HTERT RPE-1 (cell line): ENCODE results near the gene LMNA.
"Not testable (repeated sequence)": the region's sequence is repeated elsewhere in the genome, so short reads cannot be mapped to it uniquely, and the experiment has no call there.

ENCODE experiments used
- in situ Hi-C: fragments of 300-500 bp; cut with MboI; formaldehyde crosslinking; loops from 4 replicates; pipeline ENCODE4 v1.14.3; 2020; ENCODE audit warnings: low sequenced_read_pairs

LMNA gene

GRCh38 chr1:156120318-156120717 lies 5.8 kb downstream of the LMNA start:
- in situ Hi-C loops, result no loop called here

GRCh38 chr1:156121005-156121404 lies 6.5 kb downstream of the LMNA start:
- in situ Hi-C loops, result not testable (repeated sequence)

GRCh38 chr1:156121457-156121856 lies 6.9 kb downstream of the LMNA start:
- in situ Hi-C loops, result no loop called here

- in situ Hi-C loops, result no loop called here
Measured at GRCh38 chr1:156122086-156122485, 7.6 kb downstream of the LMNA start.

- in situ Hi-C loops, result no loop called here
Measured at GRCh38 chr1:156122519-156123355, 8.2 kb downstream of the LMNA start.

GRCh38 chr1:156123356-156124196 lies 9.1 kb downstream of the LMNA start:
- in situ Hi-C loops, result no loop called here

GRCh38 chr1:156124557-156125483 lies 10.3 kb downstream of the LMNA start:
- in situ Hi-C loops, result no loop called here

GRCh38 chr1:156125544-156125943 lies 11.0 kb downstream of the LMNA start:
- in situ Hi-C loops, result not testable (repeated sequence)

- in situ Hi-C loops, result no loop called here
Measured at GRCh38 chr1:156126043-156126629, 11.6 kb downstream of the LMNA start.

GRCh38 chr1:156126630-156127534 lies 12.4 kb downstream of the LMNA start:
- in situ Hi-C loops, result no loop called here

GRCh38 chr1:156128308-156128653 lies 13.8 kb downstream of the LMNA start:
- in situ Hi-C loops, result no loop called here

- in situ Hi-C loops, result no loop called here
Measured at GRCh38 chr1:156128654-156129597, 14.4 kb downstream of the LMNA start.

GRCh38 chr1:156129687-156130577 lies 15.4 kb downstream of the LMNA start:
- in situ Hi-C loops, result no loop called here

- in situ Hi-C loops, result no loop called here
Measured at GRCh38 chr1:156130578-156130942, 16.0 kb downstream of the LMNA start.

- in situ Hi-C loops, result no loop called here
Measured at GRCh38 chr1:156134716-156135435, 20.4 kb downstream of the LMNA start.

GRCh38 chr1:156135930-156136871 lies 21.7 kb downstream of the LMNA start:
- in situ Hi-C loops, result no loop called here
